HCT116 (cell line): Measurements from ENCODE around the gene AGAP1.

Experiments used
- EGR1 ChIP-seq: IDR thresholded peaks from 2 replicates; pipeline ENCODE4 v1.6.1; 2012; ENCODE audit warnings: low read depth
- EZH2 ChIP-seq: fragments of 200-600 bp; sonication (generic); IDR thresholded peaks from 2 replicates; pipeline ENCODE4 v1.6.1; 2017; ENCODE audit warnings: antibody characterized with exemption, mixed run types
- MAX ChIP-seq: IDR thresholded peaks from 2 replicates; pipeline ENCODE4 v1.6.1; 2012
- POLR2A ChIP-seq: IDR thresholded peaks from 2 replicates; pipeline ENCODE4 v1.7.0; 2011; ENCODE audit warnings: borderline replicate concordance; ENCODE audit not compliant: insufficient read depth, insufficient read length; ENCODE audit errors: extremely low read depth
- POLR2AphosphoS5 ChIP-seq: IDR thresholded peaks from 2 replicates; pipeline ENCODE4 v1.6.1; 2011; ENCODE audit warnings: mild to moderate bottlenecking, low read depth, low read length, moderate library complexity
- REST ChIP-seq: IDR thresholded peaks from 2 replicates; pipeline ENCODE4 v1.6.1; 2012; ENCODE audit warnings: low read depth
- SIN3A ChIP-seq: IDR thresholded peaks from 2 replicates; pipeline ENCODE4 v1.6.1; 2012; ENCODE audit warnings: low read depth
- SP1 ChIP-seq: IDR thresholded peaks from 2 replicates; pipeline ENCODE4 v1.6.1; 2012; ENCODE audit warnings: low read depth
- SRF ChIP-seq: IDR thresholded peaks from 2 replicates; pipeline ENCODE4 v1.6.1; 2012; ENCODE audit warnings: low read depth
- YY1 ChIP-seq: IDR thresholded peaks from 2 replicates; pipeline ENCODE4 v1.6.1; 2011; ENCODE audit warnings: low read length, low read depth, moderate library complexity, mild to moderate bottlenecking; ENCODE audit not compliant: insufficient replicate concordance; ENCODE audit errors: extremely low read depth
- ZNF274 ChIP-seq: fragments of 200-500 bp; sonication (Bioruptor generic); IDR thresholded peaks from 2 replicates; pipeline ENCODE4 v1.6.1; 2014; ENCODE audit warnings: mild to moderate bottlenecking, low read depth, low read length, inconsistent platforms
- TF ChIP-seq, protein P1 (sequence below), 3 experiments: fragments of 200-600 bp in 1 of 3; sonication (generic) in 1 of 3; IDR thresholded peaks in 2 of 3; conservative IDR thresholded peaks in 1 of 3; 2 replicates each; pipeline ENCODE4 v1.5.1; 2012 to 2017; ENCODE audit warnings: low read depth in 2 of 3, low read length in 2 of 3, antibody characterized with exemption in 1 of 3, borderline replicate concordance in 1 of 3, control low read depth in 1 of 3, mild to moderate bottlenecking in 1 of 3, mixed read lengths in 1 of 3, mixed run types in 1 of 3, moderate library complexity in 1 of 3; ENCODE audit not compliant: insufficient read depth in 1 of 3
- TF ChIP-seq, protein P2 (sequence below): IDR thresholded peaks from 2 replicates; pipeline ENCODE4 v1.6.1; 2011; ENCODE audit warnings: mild to moderate bottlenecking, low read length, moderate library complexity; ENCODE audit not compliant: insufficient replicate concordance; ENCODE audit errors: extremely low read depth

DNA sequence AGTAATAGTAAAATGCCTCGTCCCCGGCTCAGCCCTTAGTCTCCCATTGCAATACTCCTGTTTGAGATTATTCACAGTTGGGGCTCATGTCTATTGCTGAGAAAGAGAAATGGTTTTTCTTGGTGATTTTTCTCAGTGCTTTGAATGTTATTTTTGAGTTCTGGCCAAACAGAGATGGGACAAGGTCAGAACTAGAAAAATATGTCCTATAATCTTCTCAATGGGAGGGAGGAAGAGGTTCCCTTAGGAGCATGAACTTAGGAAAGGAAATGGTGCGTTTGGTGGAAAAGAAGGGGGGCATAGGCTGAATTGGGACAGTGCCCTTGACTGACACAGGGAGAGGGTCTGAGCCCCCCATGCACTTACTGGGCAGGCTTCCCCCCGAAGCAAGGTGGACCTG lies 133.8 kb downstream of the AGAP1 start:
- TF ChIP-seq SIN3A (no peak), POLR2A (no peak), REST (no peak), EZH2 (no peak), SRF (no peak), POLR2AphosphoS5 (no peak), MAX (no peak), YY1 (no peak), EGR1 (no peak), SP1 (no peak), ZNF274 (no peak)
- TF ChIP-seq, protein P1, sequence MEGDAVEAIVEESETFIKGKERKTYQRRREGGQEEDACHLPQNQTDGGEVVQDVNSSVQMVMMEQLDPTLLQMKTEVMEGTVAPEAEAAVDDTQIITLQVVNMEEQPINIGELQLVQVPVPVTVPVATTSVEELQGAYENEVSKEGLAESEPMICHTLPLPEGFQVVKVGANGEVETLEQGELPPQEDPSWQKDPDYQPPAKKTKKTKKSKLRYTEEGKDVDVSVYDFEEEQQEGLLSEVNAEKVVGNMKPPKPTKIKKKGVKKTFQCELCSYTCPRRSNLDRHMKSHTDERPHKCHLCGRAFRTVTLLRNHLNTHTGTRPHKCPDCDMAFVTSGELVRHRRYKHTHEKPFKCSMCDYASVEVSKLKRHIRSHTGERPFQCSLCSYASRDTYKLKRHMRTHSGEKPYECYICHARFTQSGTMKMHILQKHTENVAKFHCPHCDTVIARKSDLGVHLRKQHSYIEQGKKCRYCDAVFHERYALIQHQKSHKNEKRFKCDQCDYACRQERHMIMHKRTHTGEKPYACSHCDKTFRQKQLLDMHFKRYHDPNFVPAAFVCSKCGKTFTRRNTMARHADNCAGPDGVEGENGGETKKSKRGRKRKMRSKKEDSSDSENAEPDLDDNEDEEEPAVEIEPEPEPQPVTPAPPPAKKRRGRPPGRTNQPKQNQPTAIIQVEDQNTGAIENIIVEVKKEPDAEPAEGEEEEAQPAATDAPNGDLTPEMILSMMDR (IDR thresholded peaks at IDR 0.05 in 2 of 3, conservative IDR thresholded peaks at IDR 0.05 in 1 of 3; ENCODE audit: borderline replicate concordance in 1 of 3, insufficient read depth in 1 of 3, low read depth in 2 of 3, low read length in 2 of 3): no peak
- TF ChIP-seq, protein P2, sequence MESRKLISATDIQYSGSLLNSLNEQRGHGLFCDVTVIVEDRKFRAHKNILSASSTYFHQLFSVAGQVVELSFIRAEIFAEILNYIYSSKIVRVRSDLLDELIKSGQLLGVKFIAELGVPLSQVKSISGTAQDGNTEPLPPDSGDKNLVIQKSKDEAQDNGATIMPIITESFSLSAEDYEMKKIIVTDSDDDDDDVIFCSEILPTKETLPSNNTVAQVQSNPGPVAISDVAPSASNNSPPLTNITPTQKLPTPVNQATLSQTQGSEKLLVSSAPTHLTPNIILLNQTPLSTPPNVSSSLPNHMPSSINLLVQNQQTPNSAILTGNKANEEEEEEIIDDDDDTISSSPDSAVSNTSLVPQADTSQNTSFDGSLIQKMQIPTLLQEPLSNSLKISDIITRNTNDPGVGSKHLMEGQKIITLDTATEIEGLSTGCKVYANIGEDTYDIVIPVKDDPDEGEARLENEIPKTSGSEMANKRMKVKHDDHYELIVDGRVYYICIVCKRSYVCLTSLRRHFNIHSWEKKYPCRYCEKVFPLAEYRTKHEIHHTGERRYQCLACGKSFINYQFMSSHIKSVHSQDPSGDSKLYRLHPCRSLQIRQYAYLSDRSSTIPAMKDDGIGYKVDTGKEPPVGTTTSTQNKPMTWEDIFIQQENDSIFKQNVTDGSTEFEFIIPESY: no peak
